Measurements from ENCODE around the gene TMEM167A. TPM values are rescaled to one million over a fixed set of nuclear protein-coding genes. Genes with fewer than 3 reads are reported as not detected.

TMEM167A gene
- total RNA-seq, 1 donor from 2014 or later = 47.7 TPM

- no peak for DNase-seq (ENCODE audit: low read depth, low spot score)
Observed at GRCh38 chr5:83035373-83036100, 41.7 kb downstream of the TMEM167A start.

DNA sequence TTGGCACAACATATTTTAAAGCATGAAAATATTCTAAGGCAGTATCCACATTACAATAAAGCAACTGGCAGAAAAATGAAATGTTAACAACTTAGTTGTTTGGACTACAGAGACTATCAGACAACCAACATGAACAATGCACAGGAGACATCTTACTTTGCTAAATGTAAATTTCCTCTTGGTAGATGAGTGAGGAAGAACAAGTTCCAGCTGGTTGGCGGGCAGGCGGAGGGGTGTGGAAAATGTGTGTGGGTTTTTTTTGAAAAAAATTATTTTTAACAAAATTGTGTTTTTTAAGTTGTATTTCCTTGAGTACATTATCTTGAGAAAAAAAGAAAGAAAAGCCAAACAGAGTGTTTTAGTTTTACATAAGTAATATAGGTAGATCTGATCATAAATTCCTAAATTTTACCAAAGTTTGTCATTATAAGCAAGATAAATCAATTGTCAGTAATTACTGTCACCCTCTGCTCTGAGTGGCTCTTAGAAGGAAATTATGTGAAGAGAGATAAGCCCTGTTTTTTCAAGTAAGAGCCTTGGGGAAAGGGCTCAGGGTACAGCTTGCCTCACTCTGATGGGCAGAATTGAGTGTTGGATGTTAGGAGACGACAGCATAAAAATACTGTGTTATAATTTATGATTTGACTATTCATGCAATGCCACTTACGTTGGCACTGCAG is 42.5 kb downstream of the TMEM167A start:
- DNase-seq (ENCODE audit: low read depth, low spot score) = no peak

- DNase-seq (ENCODE audit: low read depth, low spot score) = no peak
Observed at GRCh38 chr5:83034036-83034435, 43.2 kb downstream of the TMEM167A start.

- no peak for DNase-seq (ENCODE audit: low read depth, low spot score)
Observed at GRCh38 chr5:83031381-83031780, 45.8 kb downstream of the TMEM167A start.

DNA sequence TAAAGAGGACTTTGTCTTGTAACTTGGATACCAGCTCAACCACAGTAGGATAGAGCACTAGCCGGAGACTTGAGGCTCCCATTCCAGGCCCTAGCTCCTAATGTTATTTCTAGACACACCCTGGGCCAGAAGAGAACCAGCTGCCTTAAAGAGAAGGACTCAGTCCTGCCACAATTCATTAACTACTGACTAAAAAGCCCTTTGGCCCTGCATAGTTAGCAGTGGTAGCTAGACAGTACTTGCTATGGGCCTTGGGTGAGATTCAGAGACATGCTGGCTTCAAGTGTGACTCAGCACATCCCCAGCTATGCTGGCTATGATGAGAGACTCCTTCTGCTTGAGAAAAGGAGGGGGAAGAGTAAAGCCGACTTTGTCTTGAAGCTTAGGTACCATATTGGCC is 47.3 kb downstream of the TMEM167A start:
- no peak for DNase-seq (ENCODE audit: low read depth, low spot score)

DNA sequence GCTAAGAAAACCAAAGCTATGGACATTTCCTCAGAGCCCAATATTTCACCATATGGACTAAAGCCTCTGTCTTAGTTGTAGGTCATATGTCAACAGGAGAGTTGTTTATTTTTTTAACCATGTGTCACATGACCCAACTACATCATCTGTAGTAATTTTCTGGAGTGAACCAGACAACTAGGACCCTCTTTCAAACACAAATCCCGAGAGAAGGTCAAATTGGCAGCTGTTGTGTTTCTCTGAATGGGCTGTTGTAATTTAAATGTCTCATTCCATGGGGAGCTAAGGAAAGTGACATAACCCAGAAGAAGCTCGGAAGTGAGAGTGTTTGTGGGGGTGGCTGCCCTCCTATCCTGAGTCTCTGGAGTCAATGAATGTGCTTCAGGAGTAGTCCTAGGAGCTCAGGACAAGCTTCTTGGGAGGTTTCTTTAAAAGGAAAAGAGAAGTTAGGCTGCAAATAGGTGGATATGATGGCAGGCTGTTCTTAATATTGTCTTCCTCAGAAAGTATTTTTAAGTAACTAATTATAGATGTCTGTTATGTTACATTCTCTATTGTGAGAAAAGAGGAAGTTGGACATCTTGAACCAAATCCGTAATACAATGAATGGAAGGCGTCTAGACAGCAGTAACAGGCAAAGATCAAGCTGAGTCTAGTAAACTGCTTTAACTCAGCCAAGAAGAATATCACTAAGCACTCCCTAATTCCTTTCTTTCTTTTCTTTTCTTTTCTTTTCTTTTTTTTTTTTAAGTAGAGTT is 50.1 kb downstream of the TMEM167A start:
- DNase-seq (ENCODE audit: low read depth, low spot score) = no peak

GRCh38 chr5:83026516-83026915 is 50.7 kb downstream of the TMEM167A start:
- no peak for DNase-seq (ENCODE audit: low read depth, low spot score)

DNA sequence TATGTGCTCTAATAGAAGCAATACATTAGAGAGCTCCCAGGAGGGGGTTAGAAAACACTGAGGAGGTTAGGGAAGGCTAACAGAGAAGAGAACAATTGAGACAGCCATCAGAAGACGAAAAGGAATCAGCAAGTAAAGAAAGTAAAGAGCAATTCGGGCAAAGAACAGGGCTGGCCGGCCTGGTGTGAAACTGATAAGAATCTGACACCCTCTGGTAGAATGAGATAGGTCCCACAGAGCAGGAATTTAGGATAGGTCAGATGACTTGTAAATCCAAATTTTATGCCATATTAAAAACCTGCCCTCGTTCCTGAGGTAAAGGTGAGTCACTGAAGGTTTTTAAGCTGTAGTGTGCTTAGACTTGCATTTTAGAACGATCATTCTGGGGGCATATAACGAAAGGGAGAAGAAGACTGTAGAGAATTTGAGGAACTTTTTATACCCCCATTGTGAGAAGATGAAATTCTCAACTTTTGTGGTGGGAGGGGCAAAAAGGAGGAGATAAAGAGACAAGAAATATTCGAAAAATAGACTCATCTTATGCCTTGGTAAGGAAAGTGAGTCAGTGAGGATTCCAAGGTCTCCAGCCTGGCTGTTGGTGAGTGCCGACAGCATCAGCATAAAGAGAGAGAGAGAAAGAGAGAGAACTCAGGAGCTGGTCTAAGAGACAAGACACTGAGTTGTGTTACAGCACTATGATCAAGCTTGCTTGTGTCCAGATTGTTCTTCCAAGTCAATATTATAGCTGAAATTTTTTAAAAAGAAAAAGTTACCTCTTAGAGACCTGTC is 51.3 kb downstream of the TMEM167A start:
- no peak for DNase-seq (ENCODE audit: low read depth, low spot score)

DNA sequence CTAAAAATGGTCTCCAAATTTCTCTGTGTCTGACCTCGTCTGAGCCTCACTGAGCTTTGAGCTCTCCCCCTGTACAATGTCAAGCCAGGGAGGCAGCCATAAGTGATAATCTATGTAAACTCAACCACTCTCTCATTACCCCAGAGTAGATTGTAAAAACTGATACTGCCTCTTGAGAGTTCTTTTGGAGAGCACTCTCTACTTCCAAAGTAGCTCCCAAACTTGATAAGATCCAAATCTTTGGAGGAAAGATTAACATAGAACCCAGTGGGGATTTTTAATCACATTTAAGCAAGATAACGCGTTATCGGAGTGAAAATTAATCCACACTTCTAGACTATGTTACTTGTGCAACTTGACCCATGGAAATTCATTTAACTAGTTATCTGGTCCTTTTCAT is 54.9 kb downstream of the TMEM167A start:
- no peak for DNase-seq (ENCODE audit: low read depth, low spot score)

DNA sequence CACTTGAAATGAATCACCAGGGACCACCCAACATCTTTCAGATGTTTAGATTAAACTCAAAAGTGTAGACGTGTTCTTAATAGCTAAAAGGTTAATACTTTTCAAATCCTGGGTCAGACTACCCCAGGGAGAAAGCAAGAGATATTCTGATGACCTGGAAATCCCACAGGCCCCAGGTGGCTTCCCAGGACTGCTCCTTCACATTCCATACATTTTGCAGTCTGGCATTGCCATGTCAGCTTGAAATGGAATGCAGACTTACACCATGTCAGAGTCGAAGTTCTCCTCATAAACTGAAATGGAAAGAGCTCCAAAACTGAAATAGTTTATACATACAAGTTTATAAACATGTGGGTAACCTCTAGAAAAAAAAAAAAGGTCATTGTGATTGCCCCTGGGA is 61.5 kb downstream of the TMEM167A start:
- DNase-seq (ENCODE audit: low read depth, low spot score) = no peak

DNA sequence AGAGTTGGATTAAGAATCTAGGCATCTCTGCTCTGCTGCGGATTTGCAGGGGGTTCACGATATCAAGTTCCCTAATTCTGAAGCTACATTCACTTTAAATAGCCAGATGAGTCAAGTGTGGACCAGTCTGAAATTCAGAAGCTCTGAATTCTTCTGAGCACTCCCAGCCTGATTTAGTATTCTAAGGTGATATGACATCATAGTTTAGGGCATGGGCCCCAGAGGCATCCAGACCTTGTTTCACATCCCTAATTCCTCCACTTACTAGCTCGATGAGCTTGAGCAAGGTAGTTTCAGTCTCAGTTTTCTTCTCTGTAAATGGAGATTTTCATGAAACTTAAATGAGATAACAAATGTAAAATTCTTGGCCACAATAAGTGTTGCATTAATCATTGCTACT is 65.2 kb downstream of the TMEM167A start:
- no peak for DNase-seq (ENCODE audit: low read depth, low spot score)

- no peak for DNase-seq (ENCODE audit: low read depth, low spot score)
Observed at GRCh38 chr5:83009408-83009807, 67.8 kb downstream of the TMEM167A start.

DNA sequence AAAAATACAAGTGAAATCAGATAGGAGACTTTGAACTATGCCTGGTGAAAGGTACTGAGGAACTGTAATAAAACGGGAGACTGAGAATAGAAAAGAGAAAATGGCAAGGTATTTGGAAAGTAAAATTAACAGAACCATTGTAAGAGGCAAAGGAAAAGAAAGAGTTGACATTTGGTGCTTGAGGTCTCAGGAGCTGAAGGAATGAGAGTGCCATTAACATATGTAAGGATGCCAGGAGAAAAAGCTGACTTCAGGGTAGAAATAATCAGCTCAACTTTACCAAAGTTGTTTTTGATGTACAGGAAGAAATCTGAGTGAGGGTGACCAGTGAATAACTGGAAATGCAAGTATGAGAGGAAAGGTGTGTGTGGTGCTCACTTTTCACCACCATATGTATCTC is 69.4 kb downstream of the TMEM167A start:
- DNase-seq (ENCODE audit: low read depth, low spot score) = no peak

- DNase-seq (ENCODE audit: low read depth, low spot score) = no peak
Observed at GRCh38 chr5:83006683-83007283, 70.4 kb downstream of the TMEM167A start.

- no peak for DNase-seq (ENCODE audit: low read depth, low spot score)
Observed at GRCh38 chr5:83003791-83004190, 73.4 kb downstream of the TMEM167A start.

Other genes starting within 250 kb of the TMEM167A start
- gene XRCC4, start 153 bp upstream of the TMEM167A start, total RNA-seq = 8.8 and 11.4 TPM in 2 replicates

Data from pulmonary artery endothelial cell (primary cell).